Epithelial cell of prostate (primary cell): ENCODE measurements around the gene PRR7.
"Not testable (repeated sequence)": the region's sequence is repeated elsewhere in the genome, so short reads cannot be mapped to it uniquely, and the experiment has no call there.

Experiments
- DNase-seq: peaks from one replicate; pipeline ENCODE4 v3.0.0-alpha.2; 2011; ENCODE audit warnings: low read depth, low spot score
- H3K27ac ChIP-seq: fragments of 450-650 bp; 2 replicates; pipeline ENCODE4 v1.5.1; 2017; ENCODE audit warnings: mild to moderate bottlenecking

The PRR7 gene

DNA sequence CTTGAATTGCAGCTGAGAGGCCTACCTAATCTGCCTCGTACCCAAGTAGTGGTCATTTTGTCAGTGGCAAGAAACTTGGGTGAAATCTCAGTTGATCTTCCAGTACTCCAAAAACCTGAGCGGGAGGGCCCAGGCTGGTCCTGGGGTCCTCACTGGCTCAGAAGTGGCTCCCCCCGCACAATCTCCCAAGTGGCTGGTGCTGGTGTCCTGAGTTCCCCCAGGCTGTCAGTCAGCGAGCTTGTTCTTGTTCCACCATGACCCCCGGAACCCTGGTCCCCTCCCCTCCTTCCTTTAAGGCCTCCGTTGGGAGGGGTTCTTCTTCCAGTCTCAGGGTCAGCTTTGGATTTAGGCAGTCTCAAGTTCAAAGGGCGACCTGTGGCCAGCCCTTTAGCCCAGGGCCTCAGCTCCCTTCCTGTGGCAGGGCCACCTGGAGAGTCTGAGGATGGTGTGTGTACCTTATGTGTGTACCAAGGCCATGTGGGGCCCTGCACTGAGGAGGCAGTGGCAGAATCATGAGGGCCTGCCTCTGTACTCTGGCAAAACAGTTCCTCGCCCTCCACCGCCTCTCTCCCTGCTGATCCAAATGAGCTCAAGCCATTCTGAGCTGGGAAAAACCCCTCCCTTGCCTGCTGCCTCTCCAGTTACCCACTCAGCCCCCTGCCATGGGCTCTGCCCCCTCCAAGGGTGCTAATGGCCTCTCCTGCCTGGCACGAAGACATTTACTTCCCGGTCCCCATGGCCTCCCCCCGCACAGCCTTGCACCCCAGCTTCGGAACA lies 31.3 kb downstream of the PRR7 start:
- peak overlapping the region; percentile 88 for H3K27ac ChIP-seq
- DNase-seq: no peak

DNA sequence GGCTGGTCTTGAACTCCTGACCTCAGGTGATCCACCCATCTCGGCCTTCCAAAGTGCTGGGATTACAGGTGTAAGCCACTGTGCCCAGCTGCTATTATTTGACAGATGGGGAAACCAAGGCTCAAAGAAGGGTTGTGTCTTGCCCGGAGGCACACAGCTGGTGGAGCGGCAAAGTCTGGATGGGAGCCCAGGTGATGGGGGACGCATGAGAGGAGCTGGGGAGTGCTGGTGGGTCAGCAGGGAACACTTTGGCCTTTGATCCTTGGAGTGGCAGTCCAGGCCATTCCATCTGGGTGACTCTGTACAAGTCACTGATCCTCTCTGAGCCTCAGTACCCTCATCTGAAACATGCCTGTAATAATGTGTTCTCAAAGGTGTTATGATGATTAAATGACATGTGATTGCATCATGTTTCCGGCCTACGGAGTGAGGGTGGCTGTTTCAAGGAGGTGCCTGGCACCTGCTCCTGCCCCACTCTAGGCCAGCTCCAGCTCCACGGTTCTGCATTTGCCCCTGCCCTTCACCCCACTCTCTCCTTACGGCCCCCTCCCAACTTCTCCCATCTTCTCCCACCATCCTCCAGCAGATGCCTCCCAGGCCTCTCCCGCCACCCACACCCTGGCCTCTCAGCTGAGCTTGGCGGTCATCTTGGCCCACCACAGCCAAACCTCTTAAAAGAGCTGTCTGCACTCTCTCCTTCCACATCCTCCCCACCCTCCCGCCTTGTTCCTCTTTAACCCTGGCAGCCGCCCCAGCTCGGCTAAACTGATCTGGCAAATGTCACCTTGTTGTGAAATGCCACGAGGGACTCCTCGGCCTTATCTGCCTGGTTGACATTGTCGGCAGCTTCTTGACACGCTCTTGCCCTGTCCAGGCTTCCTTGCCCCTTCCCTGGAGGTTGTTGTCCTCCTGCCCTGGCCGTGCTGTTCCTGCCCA lies 32.4 kb downstream of the PRR7 start:
- no peak for DNase-seq

DNA sequence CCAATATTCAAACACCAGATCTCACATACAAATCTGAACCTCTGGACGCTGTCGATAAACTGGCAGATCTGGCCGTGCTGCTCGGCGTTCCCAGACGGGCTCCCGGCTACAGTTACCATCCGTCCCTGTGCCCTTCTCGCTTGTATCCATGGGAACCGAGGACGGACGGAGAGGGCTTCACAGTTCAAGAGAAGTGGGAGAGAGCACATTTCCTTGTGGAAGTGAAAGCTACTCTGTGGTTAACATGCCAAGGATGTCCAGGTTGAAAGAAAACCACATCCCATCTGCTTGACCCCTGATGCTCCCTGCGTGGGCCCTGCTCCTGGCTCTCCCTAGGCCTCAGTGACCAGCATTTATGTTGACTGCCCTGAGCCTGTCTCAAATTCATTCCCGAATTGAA lies 33.2 kb downstream of the PRR7 start:
- DNase-seq: no peak

More for the DNA sequence above, 32.4 kb downstream of the PRR7 start:
- peak overlapping the region; percentile 88 for H3K27ac ChIP-seq

DNA sequence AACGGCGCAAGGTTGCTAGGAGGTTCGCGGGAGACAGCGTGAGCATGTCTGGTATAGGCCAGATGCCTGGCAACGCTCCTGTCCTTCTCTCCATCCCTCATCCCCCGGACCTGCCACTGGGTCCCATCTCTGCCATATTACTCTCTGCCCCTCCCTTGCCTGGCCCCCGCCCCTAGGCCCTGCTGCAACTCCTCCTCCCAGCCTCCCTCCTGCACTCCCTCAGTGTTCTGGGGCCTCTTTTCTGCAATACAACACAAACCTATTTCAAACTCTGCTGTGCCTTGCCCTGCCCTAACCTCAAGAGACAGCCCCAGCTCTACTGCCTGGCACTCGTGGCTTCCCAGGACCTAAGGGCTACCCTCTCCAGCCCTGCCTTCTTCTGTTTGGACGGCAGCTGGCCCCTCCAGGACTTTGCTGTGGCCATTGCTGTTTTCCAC lies 35.8 kb downstream of the PRR7 start:
- DNase-seq: no peak
- H3K27ac ChIP-seq: no peak overlapping the region

More for the DNA sequence above, 33.2 kb downstream of the PRR7 start:
- peak overlapping the region; percentile 88 for H3K27ac ChIP-seq

DNA sequence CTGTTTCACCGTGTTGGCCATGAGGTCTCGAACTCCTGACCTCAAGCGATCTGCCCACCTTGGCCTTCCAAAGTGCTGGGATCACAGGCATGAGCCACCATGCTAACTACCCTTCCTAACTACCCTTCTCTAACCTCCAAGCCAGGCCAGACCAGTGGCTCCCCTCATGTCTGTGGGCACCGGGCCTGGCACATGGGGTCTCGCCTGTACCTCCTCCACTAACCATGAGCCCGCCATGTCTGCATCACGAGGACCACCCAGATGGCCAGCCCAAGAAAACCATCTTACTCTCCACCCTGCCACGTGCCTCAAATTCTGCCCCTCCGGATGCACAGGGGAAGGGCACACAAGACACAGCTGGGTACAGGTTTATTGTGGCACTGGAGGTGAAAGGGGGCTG lies 36.4 kb downstream of the PRR7 start:
- H3K27ac ChIP-seq: no peak overlapping the region
- DNase-seq: no peak

DNA sequence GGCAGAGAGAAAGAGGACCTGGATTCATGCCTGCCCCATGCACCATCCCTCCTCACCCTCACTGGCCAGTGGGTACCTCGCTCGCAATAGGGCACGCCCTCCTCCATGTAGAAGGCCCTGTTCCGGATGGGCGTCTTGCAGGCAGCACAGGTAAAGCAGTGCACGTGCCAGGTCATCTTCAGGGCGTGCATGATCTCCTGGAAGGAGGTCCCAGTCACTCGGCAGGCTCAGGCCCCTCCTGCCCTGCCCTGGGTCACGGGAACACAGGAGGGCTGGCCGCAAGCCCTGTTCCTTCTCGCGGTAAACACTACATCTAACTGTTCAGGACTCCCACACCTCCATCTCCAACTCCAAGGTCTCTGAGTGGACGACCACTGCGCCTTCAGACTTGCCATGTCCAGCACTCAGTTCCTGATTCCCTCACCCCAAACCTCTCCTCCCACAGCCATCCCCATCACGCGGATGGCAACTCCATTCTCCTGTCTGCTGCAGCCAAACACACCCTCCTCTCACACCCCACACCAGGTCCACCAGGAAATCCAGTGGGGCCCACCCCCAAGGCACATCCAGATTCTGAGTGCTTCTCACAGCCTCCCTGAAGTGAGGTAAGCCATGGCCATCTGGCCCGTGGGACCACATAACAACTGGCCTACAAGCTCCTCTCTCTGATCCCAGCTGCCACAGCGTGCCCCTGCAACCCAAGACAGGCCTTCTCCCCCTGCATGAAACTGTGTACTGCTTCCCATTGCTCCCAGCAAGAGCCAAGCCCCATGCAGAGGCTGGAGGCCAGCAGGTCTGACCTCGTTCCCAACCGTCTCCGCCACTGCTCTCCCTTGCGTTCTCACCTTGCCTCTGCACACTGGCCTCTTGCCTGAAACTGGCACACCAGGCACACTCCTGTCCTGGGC lies 37.6 kb downstream of the PRR7 start:
- no peak for DNase-seq
- H3K27ac ChIP-seq: no peak overlapping the region

DNA sequence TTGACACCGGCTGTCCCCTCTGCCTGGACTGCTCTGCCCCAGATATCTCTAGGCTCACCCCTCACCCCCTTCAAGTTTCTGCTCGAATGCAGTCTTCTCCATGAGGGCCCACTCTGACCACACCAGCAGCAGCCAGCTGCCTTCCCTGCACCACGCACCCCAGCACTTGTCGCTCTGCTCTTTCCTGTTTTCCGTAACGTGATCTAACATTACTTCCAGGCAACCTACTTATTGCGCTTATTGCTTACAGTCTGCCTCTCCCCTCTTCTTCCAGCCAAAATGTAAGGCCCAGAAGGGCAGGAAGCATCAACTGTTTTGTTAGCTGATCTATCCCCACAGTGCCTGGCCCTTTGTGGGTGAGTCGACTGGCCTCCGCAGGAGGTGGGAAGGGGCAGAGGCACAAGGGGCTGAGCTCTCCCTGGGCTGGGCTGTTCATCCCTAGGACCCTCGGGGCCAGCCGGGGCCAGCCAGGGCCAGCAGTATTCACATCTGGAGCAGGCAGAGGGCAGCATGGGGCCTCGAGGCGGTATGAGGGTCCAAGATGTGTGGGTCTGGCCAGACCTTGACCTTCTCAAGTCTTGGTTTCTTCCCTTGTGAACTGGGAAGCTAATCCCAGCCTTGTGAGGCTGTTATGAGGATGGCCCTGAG lies 38.4 kb downstream of the PRR7 start:
- no peak for DNase-seq
- no peak overlapping the region for H3K27ac ChIP-seq

DNA sequence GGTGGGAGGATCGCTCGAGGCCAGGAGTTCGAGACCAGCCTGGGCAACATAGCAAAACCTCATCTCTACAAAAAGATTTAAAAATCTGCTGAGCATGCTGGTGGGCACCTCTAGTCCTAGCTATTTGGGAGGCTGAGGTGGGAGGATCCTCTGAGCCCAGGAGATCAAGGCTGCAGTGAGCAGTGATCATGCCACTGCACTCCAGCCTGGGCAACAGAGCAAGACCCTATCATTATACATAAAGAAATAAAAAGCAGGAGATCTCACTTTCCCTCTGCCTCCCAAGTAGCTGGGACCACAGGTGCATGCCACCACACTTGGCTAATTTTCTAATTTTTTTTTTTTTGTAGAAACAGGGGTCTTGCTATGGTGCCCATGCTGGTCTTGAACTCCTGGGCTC lies 39.1 kb downstream of the PRR7 start:
- not testable (repeated sequence) for H3K27ac ChIP-seq, DNase-seq

DNA sequence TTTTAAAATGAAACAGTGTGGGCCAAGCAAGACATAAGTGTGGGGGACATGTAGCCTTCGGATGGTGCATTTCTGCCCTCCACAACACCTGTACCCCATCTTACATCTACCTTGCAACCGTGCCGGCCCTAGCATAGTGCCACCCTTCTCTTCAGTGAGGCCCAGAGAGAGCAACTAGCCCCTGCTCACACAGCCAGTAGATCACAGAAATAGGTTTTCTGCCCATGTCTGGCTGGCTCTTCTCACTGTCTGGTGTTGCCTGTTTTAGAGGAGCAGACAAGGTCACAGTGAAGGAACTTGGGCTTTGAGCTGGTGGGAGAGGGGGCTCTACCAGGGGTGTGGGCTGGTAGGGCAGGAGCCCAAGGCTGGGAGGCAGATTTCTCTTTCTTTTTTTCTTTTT lies 39.6 kb downstream of the PRR7 start:
- no peak overlapping the region for H3K27ac ChIP-seq
- DNase-seq: no peak

DNA sequence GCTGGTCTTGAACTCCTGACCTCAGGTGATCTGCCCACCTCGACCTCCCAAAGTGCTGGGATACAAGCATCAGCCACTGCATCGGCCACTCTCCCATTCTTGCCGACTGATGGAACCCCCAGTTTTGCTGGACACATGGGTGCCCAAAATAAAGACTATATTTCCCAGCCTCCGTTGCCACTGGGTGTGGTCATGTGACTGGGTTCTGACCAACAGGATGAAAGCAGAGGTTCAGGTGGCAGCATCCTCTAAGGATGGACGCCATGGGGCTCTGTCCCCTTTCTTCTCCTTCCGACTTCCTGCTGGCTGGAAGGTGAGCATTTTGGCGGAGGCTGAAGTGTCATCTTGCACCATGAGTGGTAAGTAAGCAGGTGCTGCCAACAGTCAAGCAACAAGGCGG lies 40.5 kb downstream of the PRR7 start:
- DNase-seq: no peak

DNA sequence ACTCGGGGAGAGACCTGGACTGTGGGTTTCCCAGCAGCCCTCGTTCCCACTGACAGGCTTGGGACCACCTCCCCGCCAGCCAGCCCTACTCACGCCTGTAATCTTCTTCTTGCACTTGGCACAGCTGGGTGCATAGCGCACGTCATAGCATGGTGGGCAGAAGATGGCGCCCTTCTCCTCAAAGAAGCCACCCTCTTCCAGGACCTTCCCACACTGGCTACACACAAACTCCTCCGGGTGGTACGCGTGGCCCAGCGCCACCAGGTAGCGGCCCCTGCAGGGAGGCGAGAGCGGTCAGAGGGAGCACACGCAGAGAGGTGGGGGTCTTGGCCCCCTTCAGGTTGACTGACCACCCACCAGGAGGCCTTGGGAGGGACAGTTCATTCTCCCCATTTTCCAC lies 41.4 kb downstream of the PRR7 start:
- H3K27ac ChIP-seq: no peak overlapping the region

More for the DNA sequence above, 40.5 kb downstream of the PRR7 start:
- H3K27ac ChIP-seq: no peak overlapping the region

DNA sequence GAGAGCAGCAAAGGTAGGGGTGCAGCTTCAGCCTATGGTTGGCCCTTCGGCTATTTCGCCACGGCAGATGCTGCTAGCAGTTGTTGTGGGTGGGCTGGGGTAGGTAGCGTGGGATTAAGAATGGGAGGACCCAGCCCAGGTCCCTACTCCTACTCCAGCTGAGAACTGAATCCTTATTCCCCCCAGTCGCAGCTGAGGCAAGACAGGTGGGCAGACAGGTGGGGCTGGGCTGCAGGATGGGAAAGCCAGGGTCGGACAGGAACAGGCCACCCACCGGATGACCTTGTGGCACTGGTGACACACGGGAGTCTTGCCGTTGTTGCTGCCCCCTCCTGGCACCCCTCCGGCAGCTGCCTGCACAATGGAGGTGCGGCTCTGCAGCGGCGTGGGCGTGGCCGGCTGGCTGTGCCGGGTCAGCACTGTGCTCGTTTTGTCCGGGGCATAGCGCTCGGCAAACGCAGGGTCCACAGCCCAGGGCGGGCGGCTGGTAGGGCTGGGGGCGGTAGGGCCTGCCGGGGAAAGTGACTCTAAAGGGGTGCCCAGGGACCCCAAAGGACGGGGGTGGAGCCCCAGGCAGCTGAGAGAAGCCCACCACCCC lies 42.6 kb downstream of the PRR7 start:
- no peak for DNase-seq
- H3K27ac ChIP-seq: no peak overlapping the region

More for the DNA sequence above, 41.4 kb downstream of the PRR7 start:
- no peak for DNase-seq

DNA sequence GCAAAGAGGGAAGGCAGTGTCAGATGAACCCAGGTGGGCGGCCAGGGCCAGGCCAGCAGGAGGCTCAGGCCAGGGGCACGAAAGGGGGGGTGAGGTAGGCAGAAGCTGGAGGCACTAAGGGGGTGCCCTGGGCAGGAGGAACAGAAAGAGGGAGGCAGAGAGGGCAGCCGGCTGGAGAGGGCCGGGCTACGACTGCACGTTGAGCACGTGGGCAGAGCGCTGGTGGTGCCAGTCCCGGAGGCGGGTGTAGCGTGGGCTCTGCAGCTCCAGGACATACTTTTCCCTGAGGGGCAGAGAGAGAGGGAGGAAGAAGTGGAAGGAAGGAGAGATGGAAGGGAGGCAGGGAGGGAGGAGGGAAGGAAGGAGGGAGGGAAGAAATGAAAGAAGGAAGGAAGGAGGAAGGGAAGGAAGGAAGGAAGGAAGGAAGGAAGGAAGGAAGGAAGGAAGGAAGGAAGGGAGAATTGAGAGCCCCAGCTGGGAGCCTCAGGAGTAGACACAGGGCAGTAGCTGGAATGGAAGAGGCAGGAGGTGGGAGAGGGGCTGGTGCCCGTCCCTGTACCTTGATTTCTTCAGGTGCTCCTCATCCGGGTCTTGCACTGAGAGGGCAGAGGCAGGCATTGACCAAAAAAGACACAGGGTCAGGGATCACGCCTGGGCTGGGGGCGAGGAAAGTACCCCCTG lies 43.8 kb downstream of the PRR7 start:
- H3K27ac ChIP-seq: no peak overlapping the region

DNA sequence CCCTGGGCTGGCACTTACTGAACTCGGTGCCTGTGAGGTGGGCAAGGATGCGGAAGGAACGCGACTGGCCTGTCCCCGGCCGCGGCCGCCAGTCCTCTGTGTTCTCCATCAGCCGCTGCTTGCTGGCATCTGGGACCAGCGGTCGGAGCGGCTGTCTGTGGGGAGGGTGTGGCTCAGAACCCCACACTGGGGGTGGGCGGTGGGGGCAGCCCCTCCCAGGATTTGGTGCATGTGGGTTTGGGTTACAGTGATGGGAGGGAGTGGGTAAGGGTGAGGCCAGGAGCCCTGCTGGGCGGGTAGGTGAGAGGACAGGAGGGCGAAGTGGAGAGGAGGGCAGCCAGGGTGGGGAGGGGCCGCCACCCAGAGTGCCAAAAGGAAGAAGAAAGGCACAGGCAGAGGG lies 44.4 kb downstream of the PRR7 start:
- no peak overlapping the region for H3K27ac ChIP-seq
- DNase-seq: no peak

More for the DNA sequence above, 43.8 kb downstream of the PRR7 start:
- DNase-seq: no peak

DNA sequence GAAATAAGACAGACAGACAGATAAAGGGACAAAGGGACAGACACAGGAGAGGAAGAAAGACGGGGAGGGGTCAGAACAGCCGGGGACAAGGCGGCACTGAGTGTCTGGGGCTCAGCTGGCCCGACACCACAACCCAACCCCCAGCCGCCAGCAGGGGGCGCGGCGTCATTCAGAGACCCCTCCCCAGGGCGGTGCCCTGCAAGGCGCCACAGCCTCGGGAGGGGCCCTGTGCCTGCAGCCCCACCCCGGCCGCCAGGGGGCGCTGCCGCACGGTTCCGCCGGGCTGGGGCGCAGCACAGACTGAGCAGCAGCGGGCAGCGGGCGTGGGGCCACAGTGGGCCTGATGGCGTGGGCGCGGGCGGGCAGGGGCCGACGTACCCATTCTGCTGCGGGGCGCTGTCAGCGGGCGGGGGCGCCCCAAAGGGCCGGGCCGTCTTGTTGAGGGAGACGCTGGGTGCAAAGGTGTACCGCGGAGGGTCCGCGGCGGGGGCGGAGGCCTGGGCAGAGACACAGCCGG lies 44.9 kb downstream of the PRR7 start:
- DNase-seq: no peak

DNA sequence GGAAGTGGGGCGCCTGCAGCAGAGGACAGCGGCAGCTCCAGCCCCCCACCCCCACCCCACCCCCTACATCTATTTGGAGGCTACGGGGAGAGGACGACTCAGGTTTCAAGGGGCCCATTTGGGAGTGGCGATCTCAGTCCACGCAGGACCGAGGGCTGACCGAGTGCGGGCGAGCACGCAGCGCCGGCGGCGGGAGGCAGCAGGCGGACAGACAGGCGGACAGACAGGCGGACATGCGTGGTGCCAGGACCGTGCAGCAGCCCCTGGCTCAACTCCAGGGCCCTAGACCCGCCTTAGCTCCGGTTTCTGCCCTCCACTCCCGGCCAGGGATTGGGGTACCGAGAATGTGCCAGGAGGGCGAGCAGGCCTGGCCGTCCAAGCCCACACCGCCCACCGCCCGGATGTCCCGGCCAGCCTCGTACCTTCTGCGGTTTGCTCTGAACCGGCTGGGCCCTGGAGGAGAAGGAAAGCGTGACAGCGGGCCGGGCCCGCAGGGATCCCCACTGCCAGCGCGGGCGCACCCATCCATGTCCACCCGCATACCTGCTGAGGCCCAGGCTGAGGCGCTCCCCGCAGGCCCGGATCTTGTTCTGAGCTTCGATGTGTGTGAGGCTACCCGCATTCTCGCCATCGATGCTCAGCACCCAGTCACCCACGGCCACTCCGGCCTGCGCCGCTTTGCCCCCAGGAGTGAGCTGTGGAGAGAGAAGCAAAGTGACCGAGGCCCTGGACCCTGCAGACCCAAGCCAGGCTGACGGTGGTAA lies 45.6 kb downstream of the PRR7 start:
- DNase-seq: no peak
- H3K27ac ChIP-seq: no peak overlapping the region

More for the DNA sequence above, 44.9 kb downstream of the PRR7 start:
- H3K27ac ChIP-seq: no peak overlapping the region

DNA sequence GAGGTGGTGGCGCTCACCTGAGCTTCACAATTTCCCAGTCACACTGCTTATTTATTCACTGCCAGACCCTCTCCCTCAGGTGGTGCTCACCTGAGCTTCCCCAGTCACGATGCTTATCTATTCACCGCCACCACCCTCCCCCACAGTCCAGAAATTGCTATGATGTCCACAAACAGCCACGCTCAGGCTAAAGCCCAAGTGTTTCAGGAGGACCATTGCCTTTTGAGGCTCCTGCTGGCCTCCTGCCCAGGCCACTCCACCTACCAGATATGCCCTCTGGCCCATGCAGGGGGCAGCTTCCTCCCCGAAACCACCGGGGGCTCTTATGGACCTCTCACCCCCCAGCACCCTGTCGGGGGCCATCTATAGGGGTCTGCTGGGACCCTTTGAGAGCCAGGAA lies 46.2 kb downstream of the PRR7 start:
- no peak for DNase-seq
- peak overlapping the region; percentile 90 for H3K27ac ChIP-seq
